Cardiac septum (tissue), 1 donor: ENCODE data around the gene ABRACL. TPM values are rescaled to one million over a fixed set of nuclear protein-coding genes. Genes with fewer than 3 reads are reported as not detected.
"Not testable (repeated sequence)": the region's sequence is repeated elsewhere in the genome, so short reads cannot be mapped to it uniquely, and the experiment has no call there.

Experiments used
- DNase-seq: peaks from one replicate; pipeline ENCODE4 v3.0.0-alpha.2; 2020; ENCODE audit warnings: low spot score
- intact Hi-C: fragments of 100-400 bp; cut with DNase I; formaldehyde crosslinking; loops from one replicate; pipeline ENCODE4 v1.14.0; 2022
- total RNA-seq: library from RNA; stranded (reverse); fragmentation: NEBNext Ultra II Directional; extraction: Animal tissue kit (Norgen Biotek cat#: 25700); gene quantifications from one replicate; pipeline ENCODE4 v1.2.1, GENCODE V29; 2021
- donor health status: DM: no; HTN: no; CAD: no.

Gene ABRACL
- total RNA-seq, 1 donor from 2014 or later, result 5.7 TPM

DNA sequence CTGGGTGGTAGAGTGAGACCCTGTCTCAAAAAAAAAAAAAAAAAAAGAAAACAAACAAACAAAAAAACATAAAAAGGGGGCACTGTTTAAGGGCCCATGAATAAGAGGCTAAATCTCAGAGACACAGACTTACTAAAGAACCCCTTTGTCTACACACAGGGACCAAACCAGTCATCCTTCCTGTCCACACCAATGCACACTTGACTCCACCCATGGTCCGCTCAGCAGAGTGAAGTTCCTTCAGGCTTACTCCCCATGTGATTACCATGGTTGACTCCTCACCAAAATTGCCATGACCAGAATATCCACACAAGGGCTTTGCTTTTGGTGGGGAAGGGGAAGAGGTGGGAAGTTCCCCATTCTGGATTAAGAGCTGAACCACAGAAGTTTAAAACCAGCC is 21.1 kb upstream of the ABRACL start:
- intact Hi-C loops, result no loop called here
- no peak for DNase-seq

DNA sequence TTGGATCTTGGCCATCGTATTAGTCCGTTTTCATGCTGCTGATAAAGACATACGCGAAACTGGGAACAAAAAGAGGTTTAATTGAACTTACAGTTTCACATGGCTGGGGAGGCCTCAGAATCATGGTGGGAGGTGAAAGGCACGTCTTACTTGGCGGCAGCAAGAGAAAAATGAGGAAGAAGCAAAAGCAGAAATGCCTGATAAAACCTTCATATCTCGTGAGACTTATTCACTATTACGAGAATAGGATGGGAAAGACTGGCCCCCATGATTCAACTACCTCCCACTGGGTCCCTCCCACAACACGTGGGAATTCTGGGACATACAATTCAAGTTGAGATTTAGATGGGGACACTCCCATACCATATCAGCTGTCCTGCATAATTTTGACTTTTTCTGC is 20.4 kb upstream of the ABRACL start:
- intact Hi-C loops, result no loop called here
- DNase-seq, result no peak

- intact Hi-C loops, result no loop called here
- no peak for DNase-seq
Measured at GRCh38 chr6:139010674-139011073, 17.9 kb upstream of the ABRACL start.

DNA sequence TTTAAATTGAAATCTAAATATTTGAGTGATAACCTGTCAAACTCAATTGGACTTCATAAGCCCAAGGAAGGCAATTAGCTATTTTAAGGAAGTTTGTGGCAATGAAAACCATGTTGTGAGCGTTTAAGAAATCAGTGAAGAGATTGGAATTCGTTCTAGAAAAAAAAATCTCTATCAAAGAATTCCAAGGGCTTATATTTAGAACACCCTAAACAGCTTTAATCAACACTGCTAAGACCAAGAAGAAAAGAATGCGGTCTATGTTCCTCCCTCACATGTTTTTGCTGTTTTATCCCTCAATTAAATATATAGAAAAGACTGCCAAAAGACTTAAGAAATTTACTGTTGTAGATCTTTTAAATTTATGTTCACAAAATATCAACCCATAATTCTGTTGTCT is 16.6 kb upstream of the ABRACL start:
- DNase-seq, result no peak
- intact Hi-C loops, result no loop called here

- DNase-seq, result no peak
- intact Hi-C loops, result no loop called here
Measured at GRCh38 chr6:139013185-139013800, 15.3 kb upstream of the ABRACL start.

- DNase-seq, result no peak
- intact Hi-C loops, result no loop called here
Measured at GRCh38 chr6:139014945-139015344, 13.6 kb upstream of the ABRACL start.

GRCh38 chr6:139016337-139017213 is 12.0 kb upstream of the ABRACL start:
- DNase-seq, result no peak
- intact Hi-C loops, result no loop called here

GRCh38 chr6:139017227-139017626 is 11.3 kb upstream of the ABRACL start:
- DNase-seq, result no peak
- intact Hi-C loops, result no loop called here

DNA sequence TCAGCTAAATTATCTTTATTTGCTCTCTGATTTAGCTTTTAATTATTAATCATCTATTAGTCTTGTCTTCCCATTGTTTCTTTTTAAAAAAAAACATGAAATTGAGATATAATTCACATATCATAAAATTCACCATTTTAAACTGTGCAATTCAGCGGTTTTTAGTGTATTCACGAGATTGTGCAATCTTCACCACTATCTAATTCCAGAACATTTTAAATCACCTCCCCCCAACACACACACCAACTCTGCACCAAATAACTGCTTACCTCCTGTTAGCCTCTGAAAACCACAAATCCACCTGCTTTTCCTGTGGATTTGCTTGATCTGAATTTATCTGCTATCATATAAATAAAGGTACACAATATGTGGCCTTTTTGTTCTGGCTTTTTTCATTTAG is 8.8 kb upstream of the ABRACL start:
- no peak for DNase-seq
- intact Hi-C loops, result no loop called here

DNA sequence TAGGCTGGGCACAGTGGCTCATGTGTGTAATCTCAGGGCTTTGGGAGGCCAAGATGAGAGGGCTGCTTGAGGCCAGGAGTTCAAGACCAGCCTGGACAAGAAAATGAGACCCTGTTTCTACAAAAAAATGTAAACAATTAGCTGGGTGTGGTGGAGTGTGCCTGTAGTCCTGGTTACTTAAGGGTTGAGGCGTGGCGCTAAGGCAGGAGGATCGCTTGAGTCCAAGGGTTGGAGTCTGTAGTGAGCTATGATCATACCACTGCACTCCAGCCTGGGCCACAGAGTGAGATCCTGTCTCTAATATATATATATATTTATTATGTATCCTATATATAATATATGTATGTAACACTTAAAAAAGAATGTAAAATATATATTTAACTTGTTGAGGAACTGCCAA is 7.9 kb upstream of the ABRACL start:
- intact Hi-C loops, result no loop called here
- no peak for DNase-seq

DNA sequence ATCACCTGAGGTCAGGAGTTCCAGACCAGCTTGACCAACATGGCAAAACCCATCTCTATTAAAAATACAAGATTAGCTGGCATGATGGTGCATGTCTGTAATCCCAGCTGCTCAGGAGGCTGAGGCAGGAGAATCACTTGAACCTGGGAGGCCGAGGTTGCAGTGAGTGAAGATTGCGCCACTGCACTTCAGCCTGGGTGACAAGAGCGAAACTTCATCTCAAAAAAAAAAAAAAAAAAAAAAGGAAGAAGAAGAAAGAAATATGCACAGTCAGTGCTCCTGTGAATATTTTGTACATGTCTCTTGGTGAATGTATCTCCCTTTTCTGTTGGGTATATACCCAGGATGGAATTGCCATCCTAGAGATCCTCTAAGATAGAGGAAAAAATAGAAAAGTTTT is 3.1 kb upstream of the ABRACL start:
- not testable (repeated sequence) for DNase-seq
- intact Hi-C loops, result loop anchor here (5.0 kb wide), 1 partner anchor 38 kb away; the partner anchor contains the start of gene REPS1

DNA sequence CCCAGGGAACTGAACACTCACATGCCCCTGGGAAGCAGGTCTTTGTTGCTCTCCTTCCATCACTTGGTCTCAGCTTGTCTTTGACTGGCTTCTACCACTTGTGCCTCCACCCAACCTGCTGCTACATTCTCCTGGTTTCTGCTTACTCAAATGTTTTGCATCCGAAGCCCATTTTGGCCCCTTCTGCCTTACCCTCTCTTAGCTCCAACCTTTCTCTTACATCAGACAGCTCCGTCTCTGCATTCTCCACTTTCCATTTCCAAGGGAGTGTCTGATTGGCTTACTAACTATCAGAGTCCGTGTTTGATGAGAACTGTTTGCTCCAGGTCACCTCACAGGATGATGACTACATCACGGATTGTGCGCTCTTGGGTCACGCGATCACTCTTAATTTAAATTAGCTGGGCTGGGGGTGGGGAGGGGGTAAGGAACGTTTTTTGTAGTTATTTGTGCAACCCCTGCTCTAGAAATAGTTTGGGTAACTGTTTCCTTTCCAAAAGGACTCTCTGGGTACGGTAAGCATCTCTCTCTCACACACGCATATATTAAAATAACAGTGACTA is 844 bp upstream of the ABRACL start:
- intact Hi-C loops, result loop anchor here (5.0 kb wide), 1 partner anchor 40 kb away; the partner anchor contains the start of gene REPS1
- DNase-seq, result no peak

DNA sequence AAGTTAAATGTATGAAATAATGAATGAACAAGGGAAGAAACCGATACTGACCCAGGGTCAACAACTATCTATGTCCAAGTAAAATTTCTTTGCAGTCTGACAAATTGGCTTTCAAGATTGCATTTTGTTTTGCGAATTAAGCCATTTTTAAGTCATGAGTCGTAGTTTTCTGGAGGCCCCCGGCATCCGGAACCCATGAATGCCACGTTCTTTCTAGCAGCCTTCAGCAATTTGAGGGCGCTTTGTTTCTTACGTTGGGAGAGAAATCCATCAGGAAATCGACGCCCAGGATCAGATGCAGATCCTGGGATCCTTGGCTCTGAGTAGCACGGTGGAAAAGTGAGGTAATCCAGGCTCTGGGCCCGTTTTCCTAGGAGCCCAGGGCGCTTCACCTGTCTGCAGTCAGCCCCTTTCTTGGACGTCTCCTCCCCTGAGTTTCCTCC is 309 bp upstream of the ABRACL start:
- no peak for DNase-seq
- intact Hi-C loops, result loop anchor here (5.0 kb wide), 1 partner anchor 41 kb away; the partner anchor contains the start of gene REPS1

DNA sequence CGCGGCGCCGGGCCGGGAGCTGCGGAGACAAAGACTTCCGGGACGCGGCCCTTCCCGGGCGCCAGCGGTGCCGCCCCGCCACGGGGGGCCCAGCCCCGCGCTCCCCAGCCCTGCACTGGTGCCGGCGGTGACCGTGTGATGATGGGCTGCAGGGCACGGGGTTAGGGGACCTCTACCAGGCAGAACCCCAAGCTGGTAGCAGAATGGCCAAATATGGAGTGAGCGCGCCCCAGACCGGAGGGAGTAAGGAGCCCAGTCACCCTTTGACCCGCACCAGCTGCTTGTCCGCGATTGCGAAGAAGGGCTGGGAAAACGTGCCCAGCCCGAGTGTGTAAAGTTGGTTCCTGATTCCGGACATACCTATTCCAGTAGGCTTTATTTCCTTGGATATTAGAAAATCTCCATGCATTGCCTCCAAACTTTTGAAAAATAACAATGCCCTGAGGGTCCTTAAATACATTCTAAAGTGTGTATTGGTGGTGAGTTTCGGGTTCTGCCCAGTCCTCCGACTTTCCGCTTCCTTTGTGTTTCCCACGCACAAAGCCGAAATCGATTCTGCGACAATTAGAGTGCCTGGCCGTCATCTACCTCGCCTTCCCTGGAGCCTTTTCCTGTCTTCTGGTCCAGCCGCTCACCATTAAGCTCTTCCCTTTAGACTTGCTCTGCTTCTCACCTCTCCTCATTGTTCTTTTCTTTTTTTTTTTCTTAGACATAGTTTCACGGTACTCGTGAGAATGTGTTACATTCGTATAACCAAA is 1.1 kb downstream of the ABRACL start:
- intact Hi-C loops, result loop anchor here (5.0 kb wide), 1 partner anchor 42 kb away; the partner anchor contains the start of gene REPS1
- DNase-seq, result peak; percentile 83

GRCh38 chr6:139030228-139030963 is 1.9 kb downstream of the ABRACL start:
- intact Hi-C loops, result no loop called here
- no peak for DNase-seq

DNA sequence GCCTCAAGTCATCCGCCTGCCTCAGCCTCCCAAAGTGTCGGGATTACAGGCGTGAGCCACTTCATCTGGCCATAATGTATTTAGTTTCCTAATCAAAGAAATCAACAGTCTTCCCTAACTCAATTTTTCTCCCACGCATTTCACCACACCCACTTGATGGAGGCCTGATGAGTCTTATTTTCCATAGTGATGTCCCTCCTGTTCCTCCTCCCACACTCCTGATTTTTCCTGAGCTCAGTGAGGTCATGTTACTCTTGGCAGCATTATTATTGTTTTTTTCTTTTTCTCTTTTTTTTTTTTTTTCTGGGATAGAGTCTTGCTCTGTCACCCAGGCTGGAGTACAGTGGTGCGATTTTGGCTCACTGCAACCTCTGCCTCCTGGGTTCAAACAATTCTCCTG is 8.9 kb downstream of the ABRACL start:
- DNase-seq, result no peak
- intact Hi-C loops, result no loop called here

DNA sequence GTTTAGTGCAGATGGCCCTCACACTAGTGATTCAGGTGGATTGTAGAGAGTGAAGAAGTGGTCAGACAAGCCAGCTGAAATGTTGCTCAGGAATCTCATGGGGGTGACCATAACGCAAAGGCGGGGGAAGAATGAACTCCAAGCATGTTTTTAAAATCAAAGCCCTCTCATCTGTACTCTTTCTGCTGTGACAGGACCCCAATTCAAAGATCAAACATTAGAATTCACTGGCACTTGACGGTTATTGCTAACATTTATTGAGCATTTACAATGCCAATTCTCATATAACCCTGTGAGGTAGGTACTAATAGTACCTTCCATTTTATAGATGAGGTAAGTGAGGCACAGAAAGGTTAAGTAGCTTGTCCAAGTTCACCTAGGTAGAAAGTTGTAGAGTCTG is 15.7 kb downstream of the ABRACL start:
- intact Hi-C loops, result no loop called here
- DNase-seq, result no peak

DNA sequence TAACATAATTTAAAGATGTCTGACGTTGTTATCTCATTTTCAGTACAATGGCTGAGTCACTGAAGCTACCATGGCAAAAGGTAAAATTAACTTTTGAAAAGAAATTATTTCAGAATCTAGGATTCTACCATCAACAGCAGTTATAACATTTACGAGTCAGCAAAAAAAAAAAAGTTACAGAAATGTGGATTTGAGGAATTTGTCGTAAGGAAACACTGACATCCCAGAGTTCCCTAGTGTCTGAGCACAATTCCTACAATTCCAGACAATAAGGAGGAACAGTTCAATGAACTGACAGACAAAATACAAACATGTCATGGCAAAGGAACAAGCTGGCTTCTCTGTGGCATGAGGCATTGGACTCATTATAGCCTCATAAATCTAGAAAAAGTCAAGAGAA is 19.1 kb downstream of the ABRACL start:
- intact Hi-C loops, result no loop called here
- no peak for DNase-seq

GRCh38 chr6:139048912-139049311 is 20.4 kb downstream of the ABRACL start:
- DNase-seq, intact Hi-C loops: not testable (repeated sequence)
